SW480 (cell line): ENCODE measurements around the gene PRUNE1.

Experiments used
- DNase-seq: peaks from one replicate; pipeline ENCODE4 v3.0.0-alpha.2; 2016; ENCODE audit warnings: low spot score

PRUNE1 gene, protein sequence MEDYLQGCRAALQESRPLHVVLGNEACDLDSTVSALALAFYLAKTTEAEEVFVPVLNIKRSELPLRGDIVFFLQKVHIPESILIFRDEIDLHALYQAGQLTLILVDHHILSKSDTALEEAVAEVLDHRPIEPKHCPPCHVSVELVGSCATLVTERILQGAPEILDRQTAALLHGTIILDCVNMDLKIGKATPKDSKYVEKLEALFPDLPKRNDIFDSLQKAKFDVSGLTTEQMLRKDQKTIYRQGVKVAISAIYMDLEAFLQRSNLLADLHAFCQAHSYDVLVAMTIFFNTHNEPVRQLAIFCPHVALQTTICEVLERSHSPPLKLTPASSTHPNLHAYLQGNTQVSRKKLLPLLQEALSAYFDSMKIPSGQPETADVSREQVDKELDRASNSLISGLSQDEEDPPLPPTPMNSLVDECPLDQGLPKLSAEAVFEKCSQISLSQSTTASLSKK

DNA sequence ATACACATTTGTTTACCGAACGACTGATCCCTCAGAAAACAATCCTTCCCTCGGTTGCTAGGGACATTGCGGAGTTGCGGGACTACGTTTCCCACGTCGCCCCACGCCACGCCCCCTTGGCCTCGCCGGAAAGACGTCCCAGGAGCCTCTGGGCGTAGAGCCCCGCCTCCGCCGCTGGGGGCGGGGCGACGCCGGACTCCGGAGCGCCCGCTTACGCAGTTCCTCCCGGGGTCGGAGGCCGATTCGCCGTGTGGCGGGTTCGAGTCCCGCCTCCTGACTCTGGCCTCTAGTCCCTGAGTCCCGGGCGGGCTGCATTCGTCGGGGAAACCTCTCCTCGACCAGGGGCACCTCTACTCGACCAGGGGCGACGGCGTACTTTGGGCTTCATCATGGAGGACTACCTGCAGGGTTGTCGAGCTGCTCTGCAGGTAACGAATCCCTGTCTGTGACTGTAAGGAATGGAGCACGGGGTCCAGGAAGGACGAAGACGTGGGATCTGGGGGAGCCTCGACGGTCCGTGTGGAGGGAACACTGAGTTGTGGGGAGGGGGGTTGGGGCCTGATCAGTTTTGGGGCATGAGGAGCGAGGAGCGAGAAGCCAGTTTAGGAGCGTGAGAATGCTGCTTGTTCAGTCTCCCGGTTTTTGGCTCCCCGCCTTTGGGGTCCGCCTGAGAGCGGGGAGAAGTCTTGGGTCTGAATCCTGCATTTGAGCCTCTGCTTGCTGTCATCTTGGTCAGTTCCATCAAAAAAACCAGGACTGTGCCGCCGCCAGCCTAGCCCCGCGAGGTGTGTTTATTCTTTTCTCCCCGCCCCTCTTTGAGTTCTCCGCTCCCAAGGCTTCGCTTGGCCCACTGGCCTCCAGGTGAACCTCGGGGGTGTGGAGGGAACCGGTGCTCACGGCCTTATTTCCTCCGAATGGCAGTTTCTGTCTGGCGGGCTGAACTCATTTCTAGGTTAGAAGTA is at the start of gene PRUNE1:
Gene PRUNE1, plus strand, starts transcription at position 206 of the 962 bp plus-strand sequence. Its CDS starts 184 bp downstream, at position 390.
- peak; percentile 96 for DNase-seq

DNA sequence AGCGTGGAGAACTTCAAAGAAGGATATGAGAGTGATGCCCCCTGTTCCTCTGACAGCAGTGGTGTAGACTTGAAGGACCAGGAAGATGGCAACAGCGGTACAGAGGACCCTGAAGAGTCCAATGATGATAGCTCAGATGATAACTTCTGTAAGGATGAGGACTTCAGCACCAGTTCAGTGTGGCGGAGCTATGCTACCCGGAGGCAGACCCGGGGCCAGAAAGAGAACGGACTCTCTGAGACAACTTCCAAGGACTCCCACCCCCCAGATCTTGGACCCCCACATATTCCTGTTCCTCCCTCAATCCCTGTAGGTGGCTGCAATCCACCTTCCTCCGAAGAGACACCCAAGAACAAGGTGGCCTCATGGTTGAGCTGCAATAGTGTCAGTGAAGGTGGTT is 47.6 kb upstream of the PRUNE1 start:
- DNase-seq, result no peak

DNA sequence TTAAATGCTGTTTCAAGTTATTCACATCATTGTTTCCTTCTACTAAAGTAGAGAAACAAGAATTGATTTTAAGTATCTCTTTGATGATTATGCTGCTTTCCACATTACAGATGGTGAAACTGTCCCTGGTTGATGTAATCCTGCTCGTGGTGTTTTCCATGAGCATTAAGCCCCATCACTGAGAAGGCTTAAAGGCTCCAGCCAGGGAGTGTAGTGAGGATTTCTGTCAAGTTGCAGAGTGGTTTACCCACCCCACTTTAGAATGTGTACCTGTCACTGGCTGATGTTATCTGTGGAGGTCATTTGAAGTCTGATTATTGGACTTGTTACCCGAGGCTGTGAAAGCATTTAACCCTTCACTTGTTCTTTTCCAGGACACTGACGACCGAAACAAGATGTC is 46.5 kb upstream of the PRUNE1 start:
- DNase-seq, result no peak

DNA sequence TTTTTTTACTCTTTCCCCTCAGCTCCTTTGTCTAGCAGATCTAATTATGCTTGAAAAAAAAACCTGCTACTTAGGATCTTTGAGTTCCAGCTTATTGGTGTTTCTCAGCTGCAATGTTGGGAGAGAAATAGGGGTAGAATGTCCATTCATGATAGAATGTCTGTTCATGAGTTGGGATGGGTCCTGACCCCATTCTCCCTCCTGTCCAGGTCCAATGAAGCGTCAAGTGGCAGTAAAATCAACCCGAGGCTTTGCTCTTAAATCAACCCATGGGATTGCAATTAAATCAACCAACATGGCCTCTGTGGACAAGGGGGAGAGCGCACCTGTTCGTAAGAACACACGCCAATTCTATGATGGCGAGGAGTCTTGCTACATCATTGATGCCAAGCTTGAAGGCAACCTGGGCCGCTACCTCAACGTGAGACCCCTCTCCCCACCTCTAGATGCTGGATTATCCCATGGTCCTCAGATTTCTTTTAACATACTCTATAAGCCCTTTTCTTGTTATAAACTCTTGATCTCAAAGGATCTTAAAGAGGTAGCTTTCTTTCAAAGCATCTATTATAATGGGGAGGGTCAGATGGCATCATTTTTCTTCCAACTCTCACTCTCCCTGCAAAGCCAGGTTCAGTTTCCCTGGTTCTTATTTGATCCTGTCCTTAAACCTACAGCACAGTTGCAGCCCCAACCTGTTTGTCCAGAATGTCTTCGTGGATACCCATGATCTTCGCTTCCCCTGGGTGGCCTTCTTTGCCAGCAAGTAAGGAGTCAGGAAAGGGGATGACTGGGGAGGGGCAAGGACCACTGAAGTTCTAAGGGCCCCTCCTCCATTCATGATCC is 44.7 kb upstream of the PRUNE1 start:
- DNase-seq, result no peak

DNA sequence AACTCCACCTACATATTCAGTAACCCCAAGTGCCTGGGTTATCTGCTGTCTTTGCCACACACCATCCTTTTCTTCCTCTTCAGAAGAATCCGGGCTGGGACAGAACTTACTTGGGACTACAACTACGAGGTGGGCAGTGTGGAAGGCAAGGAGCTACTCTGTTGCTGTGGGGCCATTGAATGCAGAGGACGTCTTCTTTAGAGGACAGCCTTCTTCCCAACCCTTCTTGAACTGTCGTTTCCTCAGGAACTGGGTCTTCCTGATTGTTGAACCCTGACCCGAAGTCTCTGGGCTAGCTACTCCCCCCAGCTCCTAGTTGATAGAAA is 44.1 kb upstream of the PRUNE1 start:
- no peak for DNase-seq

DNA sequence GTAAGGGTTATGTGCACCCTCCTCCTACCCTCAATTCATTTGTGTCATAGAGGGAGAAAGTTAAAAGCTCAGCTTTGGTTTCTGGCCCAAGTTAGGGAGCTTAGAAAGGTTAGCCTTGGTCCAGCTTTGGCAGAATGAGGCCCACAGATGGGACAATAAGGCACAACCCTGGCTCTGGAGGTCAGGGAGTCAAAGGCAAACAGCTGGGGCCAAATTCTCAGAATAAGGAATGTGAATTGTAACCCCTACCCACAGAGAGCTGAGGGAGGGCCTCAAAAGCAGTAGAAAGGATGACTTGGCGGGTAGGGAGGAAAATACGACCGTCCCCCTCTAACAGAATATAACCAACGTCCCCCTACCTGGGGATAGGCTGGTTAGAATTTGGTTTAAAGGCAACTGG is 42.6 kb upstream of the PRUNE1 start:
- DNase-seq, result no peak

DNA sequence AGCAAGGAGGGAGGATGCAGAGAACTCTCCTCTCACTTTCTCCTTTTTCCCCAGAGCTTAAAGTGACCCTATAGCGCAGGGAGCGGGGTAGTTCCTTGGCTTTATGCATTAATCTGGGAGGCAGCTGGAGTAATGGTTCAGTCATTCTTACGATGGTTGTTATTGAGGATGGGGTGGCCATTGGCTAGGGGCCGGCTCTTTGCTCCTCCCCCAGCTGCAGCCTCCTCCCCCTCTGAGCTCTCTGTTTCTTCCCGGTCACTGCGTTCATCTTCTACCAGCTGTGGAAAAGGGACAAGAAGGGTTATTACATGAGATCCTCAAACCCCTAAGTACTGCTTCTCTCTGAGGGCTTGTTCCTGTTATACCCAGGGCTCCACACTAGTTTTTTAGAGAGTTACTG is 42.2 kb upstream of the PRUNE1 start:
- DNase-seq, result no peak

DNA sequence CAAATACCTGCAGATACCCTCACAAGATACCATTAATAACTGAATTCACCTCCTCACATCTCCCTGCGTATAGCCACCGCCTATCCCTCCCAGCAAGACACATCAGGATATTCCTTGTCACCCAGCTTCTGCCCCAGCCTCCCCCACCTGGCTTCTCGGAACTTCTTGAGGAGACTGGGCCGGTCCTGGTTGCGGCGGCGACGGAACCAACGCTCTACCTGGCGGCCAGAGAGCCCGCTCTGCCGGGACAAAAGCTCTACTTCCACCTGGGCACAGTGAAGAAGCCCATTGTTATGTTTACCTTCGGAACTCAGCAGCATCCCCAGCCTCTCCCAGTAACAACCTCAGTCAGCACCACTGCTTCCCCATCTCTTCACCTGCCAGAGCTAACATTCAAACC is 40.3 kb upstream of the PRUNE1 start:
- DNase-seq, result no peak

DNA sequence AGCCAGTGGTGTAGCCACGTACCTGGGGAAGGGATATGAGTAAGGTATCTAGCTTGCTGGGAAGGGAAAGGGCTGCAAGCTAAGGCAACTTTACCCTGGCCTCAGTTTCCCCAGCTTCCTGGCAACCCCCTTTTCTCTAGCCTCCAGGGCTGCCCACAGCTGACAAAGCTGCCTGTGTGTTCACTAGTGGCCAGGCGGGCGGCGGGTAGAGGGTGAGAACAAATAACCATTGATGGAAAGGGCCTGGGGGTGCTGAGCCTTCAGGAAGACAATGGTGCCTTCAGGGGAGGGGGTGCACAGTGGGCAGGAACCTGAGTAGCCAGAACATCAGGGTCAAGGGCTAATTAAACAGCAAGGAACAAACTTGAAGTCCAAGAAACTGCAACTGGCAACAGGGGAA is 39.8 kb upstream of the PRUNE1 start:
- no peak for DNase-seq

DNA sequence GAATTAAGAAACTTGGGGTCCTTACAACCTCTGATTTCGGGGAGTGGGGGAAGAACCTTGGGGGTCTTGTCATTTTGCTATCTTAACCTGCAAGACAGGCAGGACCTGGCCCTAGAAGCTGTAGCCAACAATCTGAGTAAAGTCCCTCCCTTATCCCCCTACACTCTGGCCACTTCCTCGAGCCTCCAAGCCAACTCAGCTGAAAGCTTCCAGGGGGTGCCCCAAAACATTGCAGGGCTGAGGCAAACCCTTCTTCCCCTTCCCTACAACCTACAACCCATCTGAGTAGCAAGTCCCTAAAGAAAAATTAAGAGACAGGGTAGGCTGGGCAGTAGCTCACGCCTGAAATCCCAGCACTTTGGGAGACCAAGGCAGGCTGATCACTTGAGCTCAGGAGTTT is 38.6 kb upstream of the PRUNE1 start:
- DNase-seq, result no peak

DNA sequence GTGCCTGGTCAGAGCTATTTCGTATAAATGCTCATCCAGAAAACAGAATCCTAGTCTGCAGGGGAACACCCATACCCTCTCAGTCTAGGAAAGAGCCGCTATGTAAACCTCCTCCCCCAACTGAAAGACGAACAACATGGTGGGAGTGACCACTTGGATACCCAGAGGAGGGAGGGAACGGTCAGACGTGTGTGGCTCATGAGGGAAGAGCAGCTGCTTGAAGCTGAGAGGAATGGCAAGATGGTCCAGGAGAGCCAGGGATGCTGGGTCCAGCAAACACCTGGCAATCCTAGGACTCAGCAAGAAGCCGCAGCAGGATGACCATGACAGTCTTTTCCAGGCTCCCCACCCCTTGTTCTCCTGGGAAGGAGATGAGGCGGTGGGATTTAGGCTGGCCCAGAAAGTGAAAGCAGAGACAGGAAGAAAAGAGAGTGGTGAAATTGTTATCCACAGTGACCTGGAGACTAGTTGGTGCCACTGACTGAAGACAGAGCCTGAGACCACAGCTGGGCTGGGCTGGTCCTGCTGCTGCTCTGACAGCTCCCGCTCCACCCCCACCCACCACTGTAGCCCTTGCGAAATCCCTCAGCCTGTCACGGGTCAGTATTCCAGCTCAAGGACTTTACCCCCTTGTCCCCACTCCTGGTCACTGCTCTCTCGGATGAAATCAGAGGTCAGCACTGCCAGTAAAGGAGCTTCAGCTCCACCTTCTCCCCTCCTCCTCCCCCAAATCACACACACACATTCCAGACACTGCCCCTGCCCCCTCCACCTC is 37.3 kb upstream of the PRUNE1 start:
- peak; percentile 15 for DNase-seq

DNA sequence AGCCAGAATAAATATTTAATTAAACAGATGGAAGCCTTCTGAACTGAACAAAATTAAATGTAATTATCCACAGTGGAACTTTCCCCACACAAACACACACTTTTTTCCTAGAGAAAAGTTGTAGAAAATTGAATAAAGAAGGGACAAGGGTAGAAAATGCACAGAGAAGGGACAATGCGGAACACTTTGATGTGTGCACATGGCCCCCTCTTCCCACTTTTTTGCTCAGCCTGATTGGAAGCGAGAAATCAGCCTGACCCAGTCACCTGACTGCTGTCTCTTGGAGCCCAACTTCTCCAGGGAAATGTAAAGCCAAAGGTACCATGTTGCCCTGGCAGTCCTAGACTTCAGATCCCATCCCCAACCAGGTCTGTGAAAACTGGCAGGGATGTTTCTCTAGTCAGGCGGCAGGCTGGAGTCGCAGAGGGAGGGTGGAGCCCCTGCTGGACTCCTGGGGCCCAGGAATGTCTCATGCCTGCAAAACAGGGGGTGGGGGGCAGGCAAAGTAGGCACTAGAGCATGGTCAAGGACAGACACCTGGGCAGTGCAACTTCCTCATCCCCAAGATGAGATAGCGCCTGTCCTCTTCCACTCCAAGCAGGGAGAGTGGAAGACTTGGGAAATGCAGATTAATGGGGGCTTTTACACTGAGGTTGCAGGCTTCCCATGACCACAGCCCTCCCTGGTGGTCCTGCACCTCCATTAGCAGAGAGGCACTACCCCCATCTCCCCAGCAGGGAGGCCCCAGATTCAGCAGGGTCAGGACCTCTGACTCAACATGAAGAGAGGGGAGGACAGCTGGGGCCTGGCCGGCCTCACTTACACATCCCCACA is 36.4 kb upstream of the PRUNE1 start:
- no peak for DNase-seq

DNA sequence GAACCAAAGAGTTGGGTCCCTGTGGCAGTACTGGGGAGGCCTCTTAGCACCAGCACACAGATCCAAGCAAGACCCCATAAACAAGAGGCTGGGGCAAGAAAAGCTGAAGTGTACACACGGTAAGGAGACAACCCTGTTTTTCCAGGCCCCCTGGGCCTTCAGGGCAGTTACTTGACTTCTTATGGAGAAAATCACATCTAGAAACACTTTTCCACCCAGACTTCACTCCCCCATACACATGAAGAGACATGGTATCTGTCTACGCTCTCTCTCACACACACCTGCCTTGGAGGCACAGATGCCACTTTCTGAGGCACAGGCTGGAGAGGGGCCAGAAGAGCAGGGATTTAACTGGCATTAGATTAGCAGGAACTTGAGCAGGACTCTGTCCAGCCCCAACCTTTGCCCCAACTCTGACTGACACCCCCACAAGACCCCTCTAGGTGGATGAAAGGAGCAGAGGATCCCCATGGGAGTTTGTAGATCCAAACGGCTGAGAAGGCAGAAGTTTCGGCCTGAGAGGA is 35.8 kb upstream of the PRUNE1 start:
- DNase-seq, result no peak

DNA sequence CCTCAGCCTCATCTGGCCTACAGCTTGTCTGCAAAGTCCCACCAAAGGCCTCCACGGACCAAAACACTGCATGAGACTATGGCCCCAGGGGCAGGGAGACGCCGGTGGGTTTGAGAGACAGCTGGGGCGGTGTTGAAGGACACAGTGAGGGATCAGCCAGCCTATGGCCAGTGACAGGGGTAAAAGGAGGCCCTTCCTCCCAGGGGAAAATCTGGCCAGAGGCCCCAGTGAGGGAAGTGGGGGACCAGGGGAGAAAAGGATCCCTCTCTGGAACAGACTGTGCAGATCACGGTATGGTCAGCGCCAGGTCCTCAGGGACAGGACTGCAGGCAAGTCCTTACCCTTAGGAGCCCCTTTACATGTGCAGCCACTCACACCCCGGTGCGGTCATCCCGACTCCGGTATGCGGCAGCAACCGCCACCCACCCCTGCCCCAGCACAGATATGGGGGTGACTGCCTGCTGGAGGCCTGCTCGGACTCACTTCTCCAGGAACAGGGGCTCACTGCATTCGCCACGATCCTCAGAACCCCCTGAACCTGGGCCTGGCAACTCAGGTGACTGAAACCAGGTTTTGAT is 34.9 kb upstream of the PRUNE1 start:
- DNase-seq, result no peak

DNA sequence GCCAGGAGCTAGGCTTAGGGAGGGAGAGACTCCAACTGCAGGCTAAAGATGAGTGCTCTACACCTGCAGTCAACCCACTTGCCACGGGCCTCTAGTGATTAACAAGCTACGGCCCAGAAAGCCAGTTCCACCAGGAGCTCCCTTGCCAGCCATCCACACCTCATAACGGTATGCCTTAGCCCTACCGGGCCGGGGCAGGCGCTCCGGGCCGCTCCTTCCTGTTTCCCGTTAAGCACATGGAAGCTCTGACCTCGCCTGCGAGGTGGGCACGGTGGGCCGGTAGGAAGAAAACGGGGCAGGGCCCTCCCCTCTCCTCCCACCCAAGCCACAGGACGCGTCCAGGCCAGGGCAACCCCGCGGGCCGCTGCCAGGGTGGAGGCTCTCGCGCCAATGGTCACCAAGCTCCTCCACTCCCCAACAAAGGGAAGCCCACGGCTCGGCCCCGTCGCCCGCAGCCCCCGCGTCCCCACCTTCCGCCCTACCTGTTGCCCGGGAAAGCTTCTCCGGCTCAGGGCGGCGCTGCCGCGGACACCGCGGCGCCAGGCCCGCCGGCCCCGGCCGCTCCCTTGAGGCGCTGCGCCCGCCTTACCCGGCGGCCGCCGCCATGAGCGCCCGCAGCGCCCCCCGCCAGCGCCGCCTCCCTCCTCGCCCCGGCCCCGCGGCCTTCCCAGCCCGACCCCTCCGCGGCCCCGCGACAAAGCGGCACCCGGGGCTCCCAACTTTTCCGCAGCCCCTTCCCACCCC is 34.2 kb upstream of the PRUNE1 start:
- DNase-seq, result peak; percentile 55

DNA sequence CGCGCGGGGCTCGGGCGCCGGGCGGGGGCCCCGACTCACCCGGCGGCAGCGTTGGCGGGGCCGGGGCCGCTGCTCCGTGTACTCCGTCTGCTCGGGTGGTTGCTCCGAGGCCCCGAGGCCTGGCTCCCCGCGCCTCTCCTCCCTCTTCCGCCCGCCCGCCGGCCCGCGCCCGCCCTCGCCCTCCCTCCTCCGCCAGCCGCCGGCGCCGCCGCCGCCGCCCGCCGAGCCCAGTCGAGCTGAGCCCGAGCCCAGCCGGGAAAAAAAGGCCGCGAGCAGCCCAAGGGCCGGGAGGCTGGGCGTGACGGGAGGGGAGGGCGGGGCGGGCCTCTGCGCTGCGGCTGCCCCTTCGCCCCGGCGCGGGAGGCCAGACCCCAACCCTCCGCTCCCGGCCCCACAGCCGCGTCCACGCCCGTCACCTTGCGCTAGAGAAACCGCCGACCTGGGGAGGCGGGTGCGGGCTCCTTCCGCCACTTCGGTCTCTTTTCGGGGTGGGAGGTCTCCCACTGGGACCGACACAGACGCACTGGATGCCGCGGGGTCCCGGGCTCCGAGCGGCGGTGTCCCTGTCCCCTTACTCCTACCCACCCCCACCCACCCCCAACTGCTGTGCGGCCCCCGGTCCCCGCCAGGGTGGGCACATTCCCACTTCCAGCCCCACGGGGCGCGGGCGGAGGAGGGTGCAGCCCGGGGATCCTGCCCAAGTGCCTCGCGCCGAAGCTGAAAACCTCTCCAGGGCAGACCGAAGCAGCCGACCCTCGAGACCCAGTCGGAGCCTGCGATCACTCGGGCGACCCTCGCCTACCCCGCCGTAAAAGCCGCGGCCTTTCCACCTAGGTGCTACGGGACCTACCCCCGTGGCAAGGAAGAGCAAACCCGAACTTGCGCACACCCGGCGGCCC is 33.4 kb upstream of the PRUNE1 start, which contains the start of gene CERS2:
Gene CERS2, minus strand, starts transcription at position 256 of the 899 bp plus-strand sequence. CDS start 5,745 bp downstream, outside the sequence.
- DNase-seq, result peak; percentile 63

DNA sequence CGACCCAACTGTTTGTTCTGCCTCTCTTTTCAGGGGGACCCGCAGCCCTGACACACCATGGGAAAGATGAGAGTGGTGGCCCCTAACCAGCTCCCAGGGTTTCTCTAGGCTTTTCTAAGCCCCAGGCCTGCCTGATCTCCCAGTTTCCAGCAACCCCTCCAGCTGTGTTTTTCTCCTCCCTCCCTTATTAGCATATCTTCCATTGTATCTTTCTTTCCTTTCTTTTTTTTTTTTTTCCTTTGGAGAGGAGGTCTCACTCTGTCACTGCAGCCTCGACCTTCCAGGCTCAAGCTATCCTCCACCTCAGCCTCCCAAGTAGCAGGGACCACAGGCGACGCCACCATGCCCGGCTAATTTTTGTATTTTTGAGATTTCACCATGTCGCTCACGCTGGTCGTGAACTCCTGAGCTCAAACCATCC is 31.8 kb upstream of the PRUNE1 start:
- no peak for DNase-seq
